ENCODE results near the gene ARHGAP24. TPM values are rescaled to one million over a fixed set of nuclear protein-coding genes. Genes with fewer than 3 reads are reported as not detected.

The ARHGAP24 gene
- total RNA-seq, 1 experiment from 2014 or later = 17.4 TPM

- DNase-seq (ENCODE audit: low read depth, low spot score) = no peak
- Histone ChIP-seq H3K27me3 (ENCODE audit: control insufficient read depth, insufficient read depth, low read length) (no peaks in the 10 kb centered on the region), H3K4me1 (ENCODE audit: control insufficient read depth, insufficient read depth, low read length) (no peaks in the 10 kb centered on the region; the same call in 1 of the 2 replicates), H3K27ac (ENCODE audit: low read length) (no peak overlapping the region), H3K36me3 (ENCODE audit: control insufficient read depth, insufficient read depth, low read length) (no peaks in the 10 kb centered on the region), H3K9me3 (ENCODE audit: control insufficient read depth, insufficient read depth, low read depth, low read length) (no peaks in the 10 kb centered on the region), H3K4me3 (ENCODE audit: low read depth in 2 of 2, low read length in 2 of 2) (no peak overlapping the region)
- intact Hi-C loops (cut with micrococcal nuclease; ENCODE audit: unreplicated experiment) (no loop called here), in situ Hi-C loops (cut with HindIII; ENCODE audit: low pct_unique_long_range_greater_than_20kb, low sequenced_read_pairs) (no loop called here)
- BruUV-seq (replicated peaks) = no TSS peak
- POLR2A ChIA-PET = no interaction called here
- CTCF ChIA-PET = no interaction called here
- TF ChIP-seq TCF7L2 (IDR thresholded peaks at IDR 0.05; ENCODE audit: low read depth, low read length) (no peak), SIN3A (IDR thresholded peaks at IDR 0.05; ENCODE audit: borderline replicate concordance, insufficient read depth, low read depth, low read length) (no peak), REST (IDR thresholded peaks at IDR 0.05; ENCODE audit: insufficient read depth in 1 of 2, low read depth in 2 of 2, low read length in 1 of 2) (no peak), CTCF (IDR thresholded peaks at IDR 0.05) (no peak), POLR2AphosphoS5 (IDR thresholded peaks at IDR 0.05; ENCODE audit: low read depth, low read length) (no peak)
- ATAC-seq = no peak
These were observed 414.4 kb downstream of the ARHGAP24 start for GRCh38 chr4:85889314-85889713.

GRCh38 chr4:85895755-85896154 is 420.8 kb downstream of the ARHGAP24 start:
- Histone ChIP-seq H3K4me3 (ENCODE audit: low read depth in 2 of 2, low read length in 2 of 2) (no peak overlapping the region), H3K27me3 (ENCODE audit: control insufficient read depth, insufficient read depth, low read length) (no peaks in the 10 kb centered on the region), H3K9me3 (ENCODE audit: control insufficient read depth, insufficient read depth, low read depth, low read length) (no peaks in the 10 kb centered on the region), H3K27ac (ENCODE audit: low read length) (no peak overlapping the region), H3K36me3 (ENCODE audit: control insufficient read depth, insufficient read depth, low read length) (no peaks in the 10 kb centered on the region), H3K4me1 (ENCODE audit: control insufficient read depth, insufficient read depth, low read length) (no peaks in the 10 kb centered on the region)
- BruUV-seq (replicated peaks) = no TSS peak
- intact Hi-C loops (cut with micrococcal nuclease; ENCODE audit: unreplicated experiment) = no loop called here
- POLR2A ChIA-PET = no interaction called here
- CTCF ChIA-PET = no interaction called here
- ATAC-seq (no peak), DNase-seq (ENCODE audit: low read depth, low spot score) (no peak)
- TF ChIP-seq POLR2AphosphoS5 (IDR thresholded peaks at IDR 0.05; ENCODE audit: low read depth, low read length) (no peak), CTCF (IDR thresholded peaks at IDR 0.05) (no peak), REST (IDR thresholded peaks at IDR 0.05; ENCODE audit: insufficient read depth in 1 of 2, low read depth in 2 of 2, low read length in 1 of 2) (no peak), TCF7L2 (IDR thresholded peaks at IDR 0.05; ENCODE audit: low read depth, low read length) (no peak), SIN3A (IDR thresholded peaks at IDR 0.05; ENCODE audit: borderline replicate concordance, insufficient read depth, low read depth, low read length) (no peak)
- in situ Hi-C loops (cut with HindIII; ENCODE audit: low pct_unique_long_range_greater_than_20kb, low sequenced_read_pairs) = no loop called here
